GM19438 (cell line): ENCODE data around the gene IFT122.

ENCODE experiments used
- ATAC-seq: cut with Tn5 transposase; IDR thresholded peaks from one replicate; pipeline ENCODE4 v1.9.1; 2021; ENCODE audit warnings: low read depth; ENCODE audit not compliant: unreplicated experiment

IFT122 gene

GRCh38 chr3:129567939-129568338 is 127.9 kb downstream of the IFT122 start:
- ATAC-seq: no peak

DNA sequence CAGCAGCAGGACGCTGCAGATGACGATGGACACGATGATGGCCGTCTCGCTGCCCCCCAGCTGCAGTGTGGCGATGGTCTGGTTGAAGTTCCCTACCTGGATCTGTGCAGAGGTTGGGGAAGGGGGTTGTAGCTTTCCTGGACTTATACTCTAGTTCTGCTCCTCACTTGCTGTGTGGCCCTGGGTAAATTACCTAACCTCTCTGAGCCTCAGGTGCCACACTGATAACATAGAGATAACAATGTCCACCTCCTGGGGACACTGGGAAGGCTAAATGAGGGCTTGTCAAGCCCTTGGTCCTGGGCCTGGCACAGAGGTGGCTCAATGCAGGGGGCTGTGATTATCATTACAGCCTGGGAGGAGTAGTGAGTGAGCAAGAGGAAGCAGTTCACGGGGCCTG is 129.8 kb downstream of the IFT122 start:
- no peak for ATAC-seq
